ENCODE data around the gene ZNF445. TPM values are rescaled to one million over a fixed set of nuclear protein-coding genes. Genes with fewer than 3 reads are reported as not detected.

The ZNF445 gene
- total and polyA plus RNA-seq, 12 donors, result 1.6 to 18.6 (median 15.4) TPM

DNA sequence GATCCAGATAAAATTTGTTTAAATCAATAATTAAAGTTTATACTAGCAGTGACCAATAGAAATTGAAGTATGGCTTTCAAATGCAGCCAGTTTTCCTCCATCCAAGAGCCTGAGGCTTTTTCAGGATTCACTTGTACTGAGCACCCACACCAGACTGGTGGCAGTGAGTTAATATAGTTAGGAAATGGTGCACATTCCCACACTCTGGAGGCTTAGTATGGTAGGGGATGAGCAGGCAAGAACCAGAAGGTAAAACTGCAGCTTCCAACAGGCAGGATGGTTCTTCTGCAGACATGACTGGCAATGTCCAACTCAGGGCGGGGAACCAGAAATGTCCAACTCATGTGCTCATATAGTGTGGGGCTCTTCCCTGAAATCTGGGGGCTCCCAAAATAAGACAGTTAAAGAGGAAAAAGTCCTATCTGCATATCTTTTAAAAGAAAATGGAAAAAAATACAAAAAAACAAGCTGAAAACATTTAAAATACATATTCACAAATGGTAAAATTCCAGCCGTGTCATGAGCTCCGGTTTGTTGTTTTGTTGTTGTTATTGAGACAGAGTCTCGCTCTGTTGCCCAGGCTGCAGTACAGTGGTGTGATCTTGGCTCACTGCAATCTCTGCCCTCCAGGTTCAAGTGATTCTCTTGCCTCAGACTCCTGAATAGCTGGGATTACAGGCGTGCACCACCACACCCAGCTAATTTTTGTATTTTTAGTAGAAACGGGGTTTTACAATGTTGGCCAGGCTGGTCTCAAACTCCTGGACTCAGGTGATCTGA, 18.4 kb upstream of the ZNF445 start:
- Histone ChIP-seq H3K27ac (no peak overlapping the region), H3K9me3 (peaks cover 0 to 100% (median 22%) of the 10 kb centered on the region in 11 donors), H3K4me1 (no peaks in the 10 kb centered on the region), H3K27me3 (no peaks in the 10 kb centered on the region), H3K36me3 (peaks cover 0 to 63% (median 26%) of the 10 kb centered on the region in 9 donors), H3K4me3 (no peak overlapping the region)
- intact Hi-C loops (cut with DNase I), result no loop called here
- no peak for ATAC-seq
- DNase-seq, result no peak
- 97 to 99% methylated on average over 6 of the region's 6 CpGs for WGBS, 2 donors
- no peak for TF ChIP-seq CTCF (IDR thresholded peaks at IDR 0.05)

- intact Hi-C loops (cut with DNase I), result no loop called here
- DNase-seq (no peak), ATAC-seq (no peak)
- Histone ChIP-seq H3K4me3 (no peak overlapping the region), H3K4me1 (no peaks in the 10 kb centered on the region), H3K27me3 (no peaks in the 10 kb centered on the region), H3K9me3 (peaks cover 0 to 93% (median 0%) of the 10 kb centered on the region in 11 donors), H3K27ac (no peak overlapping the region), H3K36me3 (peaks cover 0 to 30% (median 0%) of the 10 kb centered on the region in 9 donors)
- TF ChIP-seq CTCF (IDR thresholded peaks at IDR 0.05), result no peak
- 93 to 98% methylated on average over 1 of the region's 1 CpG for WGBS, 2 donors
Measured at GRCh38 chr3:44492496-44492895, 15.0 kb upstream of the ZNF445 start.

DNA sequence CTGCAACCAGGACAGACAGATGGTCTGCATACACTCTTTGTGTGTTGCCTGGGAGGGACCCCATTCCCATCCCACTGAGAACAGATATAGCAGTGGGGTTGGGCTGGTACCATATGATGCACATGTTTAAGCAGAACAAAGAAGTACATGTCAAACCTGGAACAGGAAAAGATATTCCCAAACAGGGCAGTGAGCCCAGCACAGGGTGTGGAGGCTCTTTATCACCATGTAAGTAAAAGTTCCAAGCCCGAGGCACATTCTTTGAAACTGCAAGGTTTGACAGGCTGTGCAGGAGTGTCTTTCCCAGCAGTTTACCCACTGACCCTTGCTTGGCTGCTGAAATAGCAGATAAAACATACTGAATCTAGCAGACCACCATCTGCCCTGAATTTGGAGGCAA, 5.3 kb upstream of the ZNF445 start:
- Histone ChIP-seq H3K9me3 (peaks cover 0 to 11% (median 0%) of the 10 kb centered on the region in 11 donors), H3K4me1 (peaks cover 0 to 6% (median 0%) of the 10 kb centered on the region in 9 donors), H3K36me3 (no peaks in the 10 kb centered on the region), H3K4me3 (no peak overlapping the region), H3K27ac (no peak overlapping the region), H3K27me3 (no peaks in the 10 kb centered on the region)
- ATAC-seq (no peak), DNase-seq (no peak)
- 36 to 43% methylated on average over 1 of the region's 1 CpG for WGBS, 2 donors
- intact Hi-C loops (cut with DNase I), result no loop called here
- no peak for TF ChIP-seq CTCF (IDR thresholded peaks at IDR 0.05)

GRCh38 chr3:44478606-44479094, 1.2 kb upstream of the ZNF445 start:
- Histone ChIP-seq H3K36me3 (no peaks in the 10 kb centered on the region), H3K4me3 (no peak overlapping the region), H3K9me3 (no peaks in the 10 kb centered on the region), H3K27ac (no peak overlapping the region), H3K4me1 (peaks cover 0 to 37% (median 16%) of the 10 kb centered on the region in 9 donors), H3K27me3 (no peaks in the 10 kb centered on the region)
- TF ChIP-seq CTCF (IDR thresholded peaks at IDR 0.05), result no peak
- WGBS, 2 donors, result 89 to 98% methylated on average over 2 of the region's 2 CpGs
- ATAC-seq, result no peak
- no peak for DNase-seq
- intact Hi-C loops (cut with DNase I), result loop anchor here in 4 of 10 donors (5.0 to 10.0 kb wide), 3 partner anchors 36 to 156 kb away; no protein-coding TSS in a partner anchor
